OCI-LY7 (cell line): ENCODE data around the gene NYNRIN.

ENCODE experiments used
- CTCF ChIP-seq: fragments of 200-600 bp; sonication (generic); conservative IDR thresholded peaks from 2 replicates; pipeline ENCODE4 v1.5.1; 2014; ENCODE audit warnings: mild to moderate bottlenecking, antibody characterized with exemption, low read length, moderate library complexity, mixed read lengths
- EZH2phosphoT487 ChIP-seq: fragments of 200-600 bp; sonication (generic); IDR thresholded peaks from 2 replicates; pipeline ENCODE4 v1.6.1; 2018; ENCODE audit warnings: low read depth, borderline replicate concordance, mild to moderate bottlenecking, mixed run types, antibody characterized with exemption, low read length, moderate library complexity, mixed read lengths

- TF ChIP-seq CTCF (no peak), EZH2phosphoT487 (no peak)
Observed at GRCh38 chr14:24439830-24440605, 41.2 kb downstream of the NYNRIN start.
